Measurements from ENCODE around the gene DNAH2.

- TF ChIP-seq SP1 (IDR thresholded peaks at IDR 0.05): no peak
- TF ChIP-seq FOXM1 (IDR thresholded peaks at IDR 0.05; ENCODE audit: borderline replicate concordance): no peak
Measured at GRCh38 chr17:7844292-7845154, 127.0 kb downstream of the DNAH2 start.

All from HEK293T (cell line).